Esophagus squamous epithelium (tissue), 5 donors: Measurements from ENCODE around the gene CYP26B1. TPM values are rescaled to one million over a fixed set of nuclear protein-coding genes. Genes with fewer than 3 reads are reported as not detected.

Source experiments
- DNase-seq: peaks from one replicate; lab custom pipeline; 2025; lab: John Stamatoyannopoulos, UW
- H3K27ac ChIP-seq, 4 donors: fragments of 200-600 bp; sonication (generic); one replicate each; pipeline ENCODE4 v1.5.1; 2016 to 2019; ENCODE audit warnings: mild to moderate bottlenecking in 1 of 4
- H3K27me3 ChIP-seq, 4 donors: fragments of 200-600 bp; sonication (generic); 1 replicate in 3 of 4; 2 replicates in 1 of 4; pipeline versions ENCODE4 v1.5.1 to v1.6.0; 2017 to 2021; ENCODE audit warnings: antibody characterized with exemption in 1 of 4
- H3K36me3 ChIP-seq, 3 donors: fragments of 200-600 bp; sonication (generic); one replicate each; pipeline ENCODE4 v1.5.1; 2016 to 2019
- H3K4me1 ChIP-seq, 3 donors: fragments of 200-600 bp; sonication (generic); one replicate each; pipeline ENCODE4 v1.5.1; 2017 to 2019
- H3K4me3 ChIP-seq, 4 donors: fragments of 200-600 bp; sonication (generic); 1 replicate in 3 of 4; 2 replicates in 1 of 4; pipeline ENCODE4 v1.5.1; 2016 to 2019; ENCODE audit warnings: mild to moderate bottlenecking in 2 of 4, moderate library complexity in 1 of 4
- H3K9me3 ChIP-seq, 3 donors: fragments of 200-600 bp; sonication (generic); one replicate each; pipeline ENCODE4 v1.5.1; 2016 to 2019
- POLR2A ChIP-seq, 4 donors: fragments of 450-650 bp; IDR thresholded peaks; one replicate each; pipeline ENCODE4 v1.6.1; 2017; ENCODE audit warnings: antibody characterized with exemption in 4 of 4, mild to moderate bottlenecking in 4 of 4, moderate library complexity in 3 of 4
- WGBS, 2 donors: methylation state at CpG; one replicate each; pipeline ENCODE4 v1.1.5; 2018; 5-methylcytosine and 5-hydroxymethylcytosine counted together
- intact Hi-C: fragments of 100-400 bp; cut with DNase I; formaldehyde crosslinking; loops from one replicate; pipeline ENCODE4 v1.15.0; 2022
- total RNA-seq, 4 donors: library from RNA; depleted of rRNA; stranded (reverse); fragments of >200 nt; gene quantifications; one replicate each; pipeline ENCODE4 v1.1.0, GENCODE V29; 2016
- TF ChIP-seq, protein P1 (sequence below), 6 experiments: fragments of 450-650 bp in 4 of 6; fragments of 200-600 bp in 2 of 6; sonication (generic) in 2 of 6; IDR thresholded peaks; one replicate each; pipeline ENCODE4 v1.5.1; 2016 to 2019; ENCODE audit warnings: antibody characterized with exemption in 6 of 6, mild to moderate bottlenecking in 4 of 6, moderate library complexity in 4 of 6
- donor health status: DM: yes; HTN: yes; CAD: no.

Gene CYP26B1
- total RNA-seq, 4 donors from 2014 or later: 0.62 to 6.7 (median 1.3) TPM

DNA sequence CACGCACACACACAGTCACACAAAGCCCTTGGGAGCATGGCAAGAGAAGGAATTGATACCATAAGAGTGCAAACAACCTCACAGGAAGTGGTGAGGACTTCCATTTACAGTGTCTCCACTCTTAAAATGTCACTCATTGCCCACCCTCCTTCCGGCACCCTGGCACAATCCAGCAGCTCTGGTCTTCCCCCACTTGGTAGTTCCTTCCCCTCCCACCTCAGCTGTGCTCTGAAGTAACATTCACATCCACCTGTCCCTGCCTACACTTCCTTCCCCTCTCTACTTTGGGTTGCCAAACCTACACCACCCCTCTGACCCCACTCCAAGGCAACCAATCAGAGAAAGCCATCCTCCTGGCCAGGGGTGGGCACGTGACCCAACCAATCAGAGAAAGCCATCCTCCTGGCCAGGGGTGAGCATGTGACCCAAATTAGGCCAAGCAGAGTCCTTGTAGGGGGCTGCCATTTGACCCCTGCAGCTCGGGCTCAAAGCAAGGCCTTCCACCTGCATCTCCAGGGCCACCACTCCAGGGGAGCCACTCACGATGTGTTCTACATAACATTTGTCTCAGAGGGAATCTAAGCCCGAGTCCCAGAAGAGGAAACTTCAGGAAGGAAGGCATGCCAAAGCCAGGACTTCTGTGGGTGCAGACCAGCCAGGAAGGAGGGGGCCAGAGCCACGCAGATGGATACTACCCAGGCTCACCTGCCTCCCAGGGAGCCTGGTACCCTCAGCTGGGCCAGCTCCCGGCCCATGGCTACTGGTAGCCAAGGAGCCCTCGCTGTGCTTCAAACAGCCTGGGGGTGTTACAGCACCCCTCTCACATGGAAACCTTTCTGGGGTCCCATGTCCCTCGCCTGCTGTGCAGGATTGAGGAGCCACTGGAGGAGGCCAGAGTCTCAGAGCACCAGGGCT lies 21.2 kb downstream of the CYP26B1 start:
- Histone ChIP-seq H3K4me3 (no peak overlapping the region), H3K27ac (no peak overlapping the region), H3K9me3 (no peaks in the 10 kb centered on the region), H3K4me1 (peaks cover 0 to 17% (median 5%) of the 10 kb centered on the region in 3 donors), H3K36me3 (no peaks in the 10 kb centered on the region), H3K27me3 (peaks cover 0 to 14% (median 0%) of the 10 kb centered on the region in 4 donors)
- 65 to 89% methylated on average over 3 to 6 of the region's 10 CpGs for WGBS, 2 donors
- no peak for TF ChIP-seq POLR2A (IDR thresholded peaks at IDR 0.05)
- TF ChIP-seq, protein P1, sequence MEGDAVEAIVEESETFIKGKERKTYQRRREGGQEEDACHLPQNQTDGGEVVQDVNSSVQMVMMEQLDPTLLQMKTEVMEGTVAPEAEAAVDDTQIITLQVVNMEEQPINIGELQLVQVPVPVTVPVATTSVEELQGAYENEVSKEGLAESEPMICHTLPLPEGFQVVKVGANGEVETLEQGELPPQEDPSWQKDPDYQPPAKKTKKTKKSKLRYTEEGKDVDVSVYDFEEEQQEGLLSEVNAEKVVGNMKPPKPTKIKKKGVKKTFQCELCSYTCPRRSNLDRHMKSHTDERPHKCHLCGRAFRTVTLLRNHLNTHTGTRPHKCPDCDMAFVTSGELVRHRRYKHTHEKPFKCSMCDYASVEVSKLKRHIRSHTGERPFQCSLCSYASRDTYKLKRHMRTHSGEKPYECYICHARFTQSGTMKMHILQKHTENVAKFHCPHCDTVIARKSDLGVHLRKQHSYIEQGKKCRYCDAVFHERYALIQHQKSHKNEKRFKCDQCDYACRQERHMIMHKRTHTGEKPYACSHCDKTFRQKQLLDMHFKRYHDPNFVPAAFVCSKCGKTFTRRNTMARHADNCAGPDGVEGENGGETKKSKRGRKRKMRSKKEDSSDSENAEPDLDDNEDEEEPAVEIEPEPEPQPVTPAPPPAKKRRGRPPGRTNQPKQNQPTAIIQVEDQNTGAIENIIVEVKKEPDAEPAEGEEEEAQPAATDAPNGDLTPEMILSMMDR (IDR thresholded peaks at IDR 0.05): no peak
- DNase-seq: no peak
- intact Hi-C loops: no loop called here

DNA sequence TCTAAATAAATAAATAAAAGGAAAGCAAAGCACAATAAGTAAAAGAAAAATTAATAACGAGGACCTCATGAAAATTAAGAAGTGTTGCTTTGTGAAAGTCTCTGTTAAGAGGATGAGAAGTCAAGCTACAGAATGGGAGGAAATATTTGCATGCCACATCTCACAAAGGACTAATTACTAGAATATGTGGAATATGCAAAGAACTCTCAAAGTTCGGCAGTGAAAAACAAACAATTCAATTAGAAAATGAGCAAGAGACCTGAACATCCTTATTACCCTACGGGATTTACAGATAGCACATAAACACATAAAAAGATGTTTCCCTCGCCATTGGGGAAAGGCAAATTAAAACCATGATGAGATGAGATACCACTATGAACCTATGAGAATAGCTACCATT lies 23.3 kb downstream of the CYP26B1 start:
- H3K27me3 ChIP-seq: peaks cover 0 to 18% (median 0%) of the 10 kb centered on the region in 4 donors
- TF ChIP-seq, protein P1 (IDR thresholded peaks at IDR 0.05): no peak
- TF ChIP-seq POLR2A (IDR thresholded peaks at IDR 0.05): no peak
- no peaks in the 10 kb centered on the region for H3K4me1 ChIP-seq
- H3K36me3 ChIP-seq: no peaks in the 10 kb centered on the region
- intact Hi-C loops: no loop called here
- H3K27ac ChIP-seq: no peak overlapping the region
- H3K9me3 ChIP-seq: no peaks in the 10 kb centered on the region
- no peak overlapping the region for H3K4me3 ChIP-seq
- WGBS, 2 donors: 79 to 84% methylated on average over 4 of the region's 4 CpGs
- no peak for DNase-seq

DNA sequence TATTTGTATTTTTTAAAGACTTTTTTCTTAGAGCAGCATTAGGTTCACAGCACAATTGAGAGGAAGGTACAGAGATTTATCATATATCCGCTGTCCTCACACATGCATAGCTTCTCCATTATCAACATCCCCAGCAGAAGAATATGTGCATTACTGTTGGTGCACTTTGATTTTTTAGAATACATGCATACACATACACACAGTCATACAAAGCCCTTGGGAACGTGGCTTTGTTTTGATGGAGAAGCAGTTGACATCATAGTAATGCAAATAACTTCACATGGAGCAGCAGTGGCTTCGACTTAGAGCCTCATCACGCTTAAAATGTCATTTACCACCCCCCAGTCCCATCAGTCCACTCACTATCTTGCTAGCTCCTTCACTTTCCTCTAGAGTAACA lies 26.5 kb downstream of the CYP26B1 start:
- 78 to 83% methylated on average over 4 of the region's 4 CpGs for WGBS, 2 donors
- Histone ChIP-seq H3K27ac (no peak overlapping the region), H3K9me3 (no peaks in the 10 kb centered on the region), H3K36me3 (no peaks in the 10 kb centered on the region), H3K4me3 (no peak overlapping the region), H3K27me3 (peaks cover 0 to 42% (median 0%) of the 10 kb centered on the region in 4 donors), H3K4me1 (peaks cover 2 to 9% (median 5%) of the 10 kb centered on the region in 3 donors)
- DNase-seq: no peak
- TF ChIP-seq, protein P1 (IDR thresholded peaks at IDR 0.05): no peak
- no peak for TF ChIP-seq POLR2A (IDR thresholded peaks at IDR 0.05)
- intact Hi-C loops: no loop called here

DNA sequence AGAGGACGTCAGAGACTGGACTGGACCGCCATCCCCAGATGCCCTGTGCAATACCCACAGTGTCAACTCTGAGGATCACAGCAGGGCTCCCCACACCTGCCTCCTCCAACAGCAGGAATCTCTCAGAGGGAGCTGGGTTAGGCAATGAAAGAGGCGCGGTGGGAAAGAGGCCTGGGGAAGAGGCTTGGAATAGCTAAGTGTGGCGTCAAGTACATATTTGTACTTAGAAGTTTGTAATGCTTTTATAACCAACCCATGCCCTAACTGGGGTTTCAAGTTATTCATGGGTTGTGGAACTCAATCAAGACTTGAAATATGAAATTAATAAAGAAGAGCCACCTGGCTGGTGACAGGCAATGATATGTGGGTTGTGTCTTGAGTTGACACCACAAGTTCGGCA lies 28.7 kb downstream of the CYP26B1 start:
- H3K27me3 ChIP-seq: peaks cover 0 to 42% (median 0%) of the 10 kb centered on the region in 4 donors
- no peaks in the 10 kb centered on the region for H3K36me3 ChIP-seq
- peaks cover 14 to 31% (median 22%) of the 10 kb centered on the region in 3 donors for H3K4me1 ChIP-seq
- H3K27ac ChIP-seq: no peak overlapping the region
- H3K9me3 ChIP-seq: no peaks in the 10 kb centered on the region
- no peak for DNase-seq
- no peak for TF ChIP-seq POLR2A (IDR thresholded peaks at IDR 0.05)
- TF ChIP-seq, protein P1 (IDR thresholded peaks at IDR 0.05): no peak
- 93 to 96% methylated on average over 6 of the region's 6 CpGs for WGBS, 2 donors
- intact Hi-C loops: no loop called here
- no peak overlapping the region for H3K4me3 ChIP-seq

DNA sequence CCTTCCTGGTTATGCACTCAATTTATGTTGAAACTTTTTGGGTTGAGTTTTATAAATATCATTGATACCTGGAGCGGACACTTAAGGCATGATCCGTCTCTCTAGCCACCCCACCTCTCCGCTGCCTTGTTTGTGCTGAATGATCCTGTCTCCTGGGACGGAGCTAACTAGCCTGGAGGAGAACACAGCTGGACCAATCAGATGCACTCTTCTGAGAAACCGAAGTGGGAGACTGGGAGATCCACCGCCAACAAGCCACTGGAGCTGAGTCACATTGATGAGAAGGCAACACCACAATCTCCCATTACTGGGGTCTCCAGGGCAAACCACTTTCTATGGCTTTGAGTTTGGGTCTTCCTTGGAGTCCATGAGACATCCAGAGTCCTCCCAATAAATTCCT lies 29.3 kb downstream of the CYP26B1 start:
- Histone ChIP-seq H3K27ac (no peak overlapping the region), H3K4me3 (no peak overlapping the region), H3K9me3 (no peaks in the 10 kb centered on the region), H3K27me3 (peaks cover 0 to 42% (median 0%) of the 10 kb centered on the region in 4 donors), H3K36me3 (no peaks in the 10 kb centered on the region), H3K4me1 (peaks cover 14 to 31% (median 22%) of the 10 kb centered on the region in 3 donors)
- TF ChIP-seq, protein P1 (IDR thresholded peaks at IDR 0.05): no peak
- TF ChIP-seq POLR2A (IDR thresholded peaks at IDR 0.05): no peak
- no peak for DNase-seq
- 84 to 94% methylated on average over 5 to 6 of the region's 6 CpGs for WGBS, 2 donors
- intact Hi-C loops: no loop called here
